HG02571 (cell line): ENCODE results near the gene SSR3.
"Not testable (repeated sequence)": the region's sequence is repeated elsewhere in the genome, so short reads cannot be mapped to it uniquely, and the experiment has no call there.

ENCODE experiments used
- ATAC-seq: cut with Tn5 transposase; IDR thresholded peaks from one replicate; pipeline ENCODE4 v1.9.1; 2021; ENCODE audit warnings: mild to moderate bottlenecking, moderate library complexity; ENCODE audit not compliant: unreplicated experiment

SSR3 gene

DNA sequence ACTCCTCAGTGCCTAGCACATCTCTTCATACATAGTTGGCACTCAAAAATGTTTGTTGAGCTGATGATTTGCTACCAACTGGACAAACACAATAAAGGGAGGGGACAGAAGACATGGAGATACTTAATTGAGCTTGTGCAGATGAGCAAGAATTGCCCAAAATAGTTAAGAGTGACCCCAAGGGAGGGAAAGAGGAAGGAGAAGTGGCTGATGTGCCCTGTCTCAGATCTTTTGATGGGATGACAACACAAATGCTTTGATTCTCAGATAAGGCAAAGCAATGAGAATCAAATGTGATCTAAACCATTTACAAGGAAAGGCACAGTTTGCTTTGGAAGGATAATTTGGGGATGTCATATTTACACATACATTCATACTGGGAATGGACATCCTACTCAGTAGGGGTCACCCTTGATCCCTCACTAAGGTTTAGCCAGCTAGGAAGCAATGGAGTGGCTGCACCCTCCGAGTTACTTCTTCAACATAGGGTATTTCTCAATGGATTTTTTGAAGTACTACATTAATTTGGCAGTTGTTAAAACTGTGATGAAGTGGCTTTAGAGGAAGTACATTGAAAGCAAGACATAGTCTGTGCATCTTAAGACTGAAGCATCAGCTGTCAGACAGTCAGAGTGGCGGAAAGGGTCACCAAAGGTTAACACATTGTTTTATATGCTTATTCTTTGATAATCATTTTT lies 21.9 kb upstream of the SSR3 start:
- ATAC-seq, result no peak

DNA sequence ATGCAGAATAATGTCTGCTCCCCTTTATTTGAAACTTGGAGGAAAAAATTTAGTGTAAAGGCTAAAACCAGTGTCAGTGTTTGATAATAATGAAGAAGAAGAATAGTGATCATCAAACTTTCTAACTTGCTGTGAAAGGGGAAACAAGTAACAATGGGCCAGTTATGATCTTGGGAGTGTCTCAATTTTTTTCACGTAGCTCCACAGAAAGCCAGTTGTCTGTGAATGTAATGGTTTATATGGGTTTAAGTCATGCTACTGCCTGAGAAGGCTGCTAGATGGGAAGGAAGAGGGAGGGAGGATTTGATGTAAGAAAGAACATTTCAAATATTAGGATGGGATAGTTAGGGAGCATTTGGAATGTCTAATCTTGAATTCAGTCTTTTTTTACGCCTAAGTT lies 21.1 kb upstream of the SSR3 start:
- ATAC-seq, result no peak

DNA sequence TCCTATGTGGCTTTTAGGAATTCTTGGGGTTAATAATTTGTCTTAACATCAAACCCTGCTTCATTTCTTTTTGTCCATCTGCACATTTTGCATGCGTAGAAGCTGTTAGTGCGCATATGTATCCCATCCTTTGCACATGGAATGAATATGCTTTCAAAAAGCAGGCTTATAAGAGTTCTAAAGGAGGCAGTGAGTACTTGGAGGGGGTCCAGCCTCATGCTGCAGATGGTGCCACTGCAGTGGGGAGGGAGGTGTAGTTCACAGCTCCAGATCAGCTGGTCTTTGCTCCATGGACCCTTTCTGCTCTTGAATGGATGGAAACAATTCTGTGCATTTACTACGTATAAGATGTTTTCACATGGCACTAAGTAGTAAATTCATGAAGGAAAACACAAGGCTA lies 20.7 kb upstream of the SSR3 start:
- ATAC-seq, result no peak

DNA sequence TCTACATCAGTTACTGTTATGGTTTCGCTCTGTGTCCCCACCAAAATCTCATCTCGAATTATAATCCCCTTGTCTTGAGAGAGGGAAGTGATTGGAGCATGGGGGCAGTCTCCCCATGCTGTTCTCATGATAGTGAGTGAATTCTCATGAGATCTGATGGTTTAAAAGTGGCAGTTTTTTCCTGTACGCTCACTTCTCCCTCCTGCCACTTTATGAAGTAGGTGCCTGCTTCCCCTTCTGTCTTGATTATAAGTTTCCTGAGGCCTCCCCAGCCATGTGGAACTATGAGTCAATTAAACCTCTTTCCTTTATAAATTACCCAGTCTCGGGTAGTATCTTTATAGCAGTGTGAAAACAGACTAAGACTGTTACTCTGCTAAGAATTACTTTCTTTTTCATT lies 15.0 kb upstream of the SSR3 start:
- ATAC-seq, result not testable (repeated sequence)

DNA sequence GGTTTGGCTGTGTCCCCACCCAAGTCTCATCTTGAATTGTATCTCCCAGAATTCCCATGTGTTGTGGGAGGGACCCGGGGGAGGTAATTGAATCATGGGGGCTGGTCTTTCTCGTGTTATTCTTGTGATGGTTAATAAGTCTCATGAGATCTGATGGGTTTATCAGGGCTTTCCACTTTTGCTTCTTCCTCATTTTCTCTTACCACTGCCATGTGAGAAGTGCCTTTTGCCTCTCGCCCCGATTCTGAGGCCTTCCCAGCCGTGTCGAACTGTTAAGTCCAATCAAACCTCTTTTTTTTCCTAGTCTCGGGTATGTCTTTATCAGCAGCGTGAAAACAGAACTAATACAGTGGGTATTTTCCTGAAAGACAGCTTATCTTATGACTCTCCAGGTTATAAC lies 14.1 kb upstream of the SSR3 start:
- ATAC-seq, result not testable (repeated sequence)

DNA sequence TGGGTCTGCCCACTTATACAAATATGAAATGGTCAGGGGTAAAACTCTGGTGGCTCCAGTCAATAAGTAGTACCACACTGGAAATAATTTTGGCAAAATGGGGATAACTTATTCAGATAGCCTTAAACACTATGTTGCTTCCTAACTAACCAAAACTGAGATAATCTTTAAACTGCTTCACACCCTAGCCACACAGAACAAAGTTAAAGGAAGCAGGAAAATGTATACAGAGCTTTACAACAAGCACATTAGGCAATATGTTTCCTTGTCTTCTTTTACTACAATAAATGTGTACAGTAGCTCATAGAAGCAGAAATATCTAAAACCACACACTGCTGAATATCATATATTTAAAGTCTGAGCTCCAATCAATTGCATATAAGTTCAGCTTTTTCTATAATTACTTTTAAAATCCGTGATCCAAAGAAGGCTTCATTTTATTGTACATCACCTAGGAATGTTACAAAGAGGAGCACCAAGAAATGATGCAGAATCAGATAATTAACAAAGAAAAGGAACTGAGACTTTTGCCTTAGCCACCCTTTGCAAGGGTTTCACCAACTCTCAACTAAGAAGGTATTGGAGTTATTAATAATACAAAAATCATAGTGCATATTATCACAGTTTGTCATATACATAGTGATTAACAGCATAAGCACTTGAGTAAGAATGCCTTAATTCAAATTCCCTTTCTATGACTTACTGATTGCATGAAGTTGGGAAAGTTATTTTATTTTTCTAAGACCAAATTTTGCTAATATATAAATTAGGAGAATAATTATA lies 9.2 kb upstream of the SSR3 start:
- ATAC-seq, result no peak

DNA sequence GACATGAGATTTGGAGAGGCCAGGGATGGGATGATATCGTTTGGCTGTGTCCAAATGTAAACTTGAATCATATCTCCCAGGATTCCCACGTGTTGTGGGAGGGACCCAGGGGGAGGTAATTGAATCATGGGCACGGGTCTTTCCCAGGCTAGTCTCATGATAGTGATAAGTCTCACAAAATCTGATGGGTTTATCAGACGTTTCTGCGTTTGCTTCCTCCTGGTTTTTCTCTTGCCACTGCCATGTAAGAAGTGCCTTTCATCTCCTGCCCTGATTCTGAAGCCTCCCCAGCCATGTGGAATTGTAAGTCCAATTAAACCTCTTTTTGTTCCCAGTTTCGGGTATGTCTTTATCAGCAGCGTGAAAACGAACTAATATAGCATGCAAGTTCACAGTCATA lies 7.6 kb upstream of the SSR3 start:
- ATAC-seq, result not testable (repeated sequence)

DNA sequence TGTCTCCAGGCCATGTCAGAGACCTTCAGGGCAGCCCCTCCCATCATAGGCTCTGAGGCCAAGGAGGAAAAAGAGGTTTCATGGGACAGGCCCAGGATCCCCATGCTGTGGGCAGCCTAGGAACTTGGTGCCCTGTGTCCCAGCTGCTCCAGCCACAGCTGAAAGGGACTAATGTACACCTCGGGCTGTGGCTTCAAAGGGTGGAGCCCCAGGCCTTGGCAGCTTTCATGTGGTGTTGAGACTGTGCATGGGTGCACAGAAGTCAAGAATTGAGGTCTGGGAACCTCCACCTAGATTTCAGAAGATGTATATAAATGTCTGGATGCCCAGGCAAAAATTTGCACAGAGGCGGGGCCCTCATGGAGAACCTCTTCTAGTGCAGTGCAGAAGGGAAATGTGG lies 6.6 kb upstream of the SSR3 start:
- no peak for ATAC-seq

DNA sequence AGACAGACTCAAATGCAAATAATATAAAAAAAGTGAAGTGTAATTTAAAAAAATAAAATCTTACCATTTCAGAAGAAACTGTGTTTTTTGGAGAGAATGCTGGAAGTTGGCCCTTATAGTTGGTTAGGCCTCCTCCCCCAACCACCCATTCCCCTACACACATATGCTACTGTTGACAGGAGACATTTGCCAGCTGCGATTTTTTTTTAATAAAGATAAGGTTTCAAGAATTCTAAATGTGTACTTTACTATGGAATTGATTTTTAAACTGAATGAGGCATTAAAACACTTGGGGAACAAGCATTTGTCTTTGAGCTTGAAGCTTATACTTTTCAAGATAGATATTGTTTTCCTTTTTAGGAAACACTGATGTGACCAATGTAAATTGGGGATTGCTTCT lies 4.4 kb upstream of the SSR3 start:
- ATAC-seq, result no peak

DNA sequence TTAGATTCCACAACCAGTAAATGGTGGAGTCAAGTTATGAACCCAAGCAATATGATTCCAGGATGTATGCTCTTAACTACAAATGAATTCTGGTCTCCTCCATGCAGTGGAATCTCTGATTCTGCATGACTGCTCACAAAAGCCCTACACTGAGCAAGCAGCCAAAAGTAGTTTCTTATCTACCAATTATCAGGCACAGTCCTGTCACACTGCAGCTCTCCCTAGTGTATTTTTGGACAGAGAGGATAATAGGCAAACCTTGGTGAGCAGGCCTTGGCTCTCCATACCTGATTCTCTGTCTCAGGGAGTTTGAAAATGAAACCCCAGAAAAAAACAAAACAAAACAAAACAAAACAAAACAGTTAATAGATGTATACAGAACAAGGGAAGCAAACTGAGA lies 3.5 kb upstream of the SSR3 start:
- ATAC-seq, result no peak

DNA sequence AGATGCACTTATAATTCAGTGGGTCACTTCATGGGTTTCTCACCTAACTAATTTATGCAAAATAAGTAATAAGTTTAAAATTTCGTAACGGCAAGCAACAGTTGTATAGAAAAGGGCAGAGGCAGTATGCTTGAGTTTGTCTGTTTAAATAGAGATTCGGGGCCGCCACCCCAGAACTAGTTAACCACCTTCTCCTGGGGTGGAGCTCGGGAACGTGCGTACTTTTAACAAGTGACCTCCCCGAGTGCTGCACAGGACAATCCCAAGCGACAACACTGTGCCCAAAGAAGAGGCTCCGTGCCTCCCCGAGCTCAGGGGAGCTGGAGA lies 439 bp downstream of the SSR3 start:
- ATAC-seq, result no peak

DNA sequence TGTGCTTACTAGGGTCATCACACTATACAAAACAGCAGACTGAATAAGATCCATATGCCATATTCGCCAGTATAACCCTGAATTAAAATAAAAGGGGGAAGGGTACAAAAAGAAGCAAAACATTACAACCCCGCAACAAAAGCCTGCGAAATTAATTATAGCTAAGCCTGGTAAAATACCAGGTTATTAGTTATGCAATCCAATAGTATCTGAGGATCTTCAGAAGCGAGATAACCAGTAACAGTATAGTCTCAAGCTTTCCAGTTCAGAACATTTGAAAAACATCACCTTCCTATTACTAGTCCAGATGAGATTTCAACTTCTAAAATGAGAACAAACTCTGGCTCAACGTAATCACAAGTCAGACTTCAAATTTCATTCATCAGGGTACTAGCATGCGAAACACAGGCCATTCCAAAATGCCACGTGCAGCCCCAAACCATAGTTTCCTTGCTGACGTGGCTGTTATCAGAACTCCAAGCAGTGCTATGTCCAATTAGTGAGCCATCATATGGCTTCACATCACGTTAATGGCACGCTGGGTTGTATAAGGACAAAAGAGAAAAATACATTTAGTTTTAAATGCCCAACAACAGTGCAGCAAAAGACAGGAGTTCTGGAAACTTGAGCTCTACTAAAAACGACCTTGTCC lies 1.1 kb downstream of the SSR3 start:
- no peak for ATAC-seq

DNA sequence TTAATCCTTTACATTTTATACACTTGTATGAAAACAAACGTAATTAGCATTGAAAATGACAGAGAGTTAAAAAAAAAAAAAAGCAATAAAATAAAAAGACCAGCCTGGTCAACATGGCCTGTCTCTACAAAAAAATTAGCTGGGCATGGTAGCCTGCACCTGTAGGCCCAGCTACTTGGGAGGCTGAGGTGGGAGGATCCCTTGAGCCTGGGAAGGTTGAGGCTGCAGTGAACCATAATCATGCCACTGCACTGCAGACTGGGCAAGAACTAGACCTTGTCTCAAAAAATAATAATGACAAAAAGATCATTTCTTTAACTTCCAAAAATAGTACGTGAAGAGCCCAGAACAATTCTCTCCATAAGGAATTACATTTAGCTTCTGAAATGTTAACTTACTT lies 1.9 kb downstream of the SSR3 start:
- ATAC-seq, result no peak

DNA sequence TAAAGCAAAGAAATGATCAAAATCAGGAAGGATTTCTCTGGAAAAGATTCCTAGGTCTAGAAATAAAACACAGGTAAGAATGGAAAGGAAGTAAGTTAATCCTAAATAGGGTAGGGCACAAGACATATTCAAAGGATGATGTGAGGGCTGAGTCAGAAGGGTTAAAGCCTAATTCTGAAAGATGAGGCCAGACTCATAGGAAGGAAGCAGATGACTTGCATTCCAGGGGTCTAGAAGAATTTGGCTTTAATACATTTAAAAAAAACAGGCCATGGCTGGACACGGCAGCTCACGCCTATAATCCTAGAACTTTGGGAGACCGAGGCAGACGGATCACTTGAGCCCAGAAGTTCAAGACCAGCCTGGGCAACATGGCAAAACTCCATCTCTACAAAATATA lies 3.2 kb downstream of the SSR3 start:
- ATAC-seq, result no peak

DNA sequence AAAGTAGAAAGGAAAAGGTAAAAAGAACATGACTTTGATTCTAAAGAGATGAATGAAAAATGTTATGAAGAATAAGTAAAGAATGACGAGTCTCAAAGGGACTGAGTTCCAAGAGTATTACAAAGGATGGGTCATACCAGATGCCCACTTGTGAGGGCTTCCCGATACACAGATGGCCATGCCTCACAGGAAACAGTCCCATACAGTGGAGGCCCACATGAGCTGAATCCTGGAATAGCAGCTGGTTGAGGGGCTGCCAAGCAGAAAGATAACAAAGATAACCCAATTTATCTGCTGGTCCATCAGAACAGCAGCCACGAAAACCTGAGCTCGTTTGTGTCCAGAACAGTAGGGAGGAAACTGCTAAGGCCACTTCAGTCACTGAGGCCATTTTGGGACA lies 3.7 kb downstream of the SSR3 start:
- no peak for ATAC-seq

DNA sequence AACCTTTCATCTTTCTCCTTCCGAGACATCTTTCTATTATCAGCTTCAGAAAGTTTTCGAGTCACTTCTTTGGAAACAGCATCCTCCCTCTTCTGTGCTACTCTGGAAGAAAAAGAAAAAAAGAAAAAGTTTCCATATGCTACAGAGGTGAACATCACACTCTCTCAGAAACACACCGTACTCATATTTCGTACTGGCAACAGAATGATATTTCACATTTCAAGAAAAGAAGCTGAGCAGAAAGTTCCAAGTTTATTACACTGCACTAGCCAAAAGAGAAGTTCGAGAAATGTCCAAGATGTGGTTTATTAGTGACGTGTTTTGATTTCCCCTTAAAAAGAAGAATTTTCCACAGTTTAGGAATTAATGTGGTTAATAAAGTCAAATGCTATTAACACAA lies 6.0 kb downstream of the SSR3 start:
- no peak for ATAC-seq

DNA sequence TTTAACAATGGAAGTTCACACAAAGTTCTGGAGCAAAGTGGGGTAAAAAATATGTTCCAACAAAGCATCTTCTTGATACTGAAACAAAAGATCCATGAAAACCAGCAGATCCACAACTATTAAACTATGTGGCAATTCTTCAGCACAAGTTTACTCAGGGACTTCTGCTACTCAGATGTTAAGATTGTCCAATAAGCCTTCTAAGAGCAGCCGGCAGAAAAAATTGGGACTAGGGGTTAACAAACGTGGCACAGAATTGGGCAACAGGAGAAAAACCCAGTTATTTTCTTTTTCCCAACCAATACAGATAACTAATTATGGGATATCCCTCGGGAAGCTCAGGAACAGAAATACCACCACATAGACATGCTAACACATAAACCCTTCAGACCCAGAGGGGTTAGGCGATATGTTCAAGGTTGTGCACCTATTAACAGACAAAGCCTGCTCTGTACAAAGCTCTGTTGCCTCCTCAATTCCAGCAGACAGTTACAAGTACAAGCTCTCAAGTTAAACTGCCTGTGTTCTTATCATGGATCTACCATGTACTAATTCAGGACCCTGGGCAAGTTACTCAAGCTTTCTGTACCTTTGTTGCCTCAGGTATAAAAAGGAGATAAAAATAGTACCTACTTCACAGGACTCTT lies 6.8 kb downstream of the SSR3 start:
- no peak for ATAC-seq

DNA sequence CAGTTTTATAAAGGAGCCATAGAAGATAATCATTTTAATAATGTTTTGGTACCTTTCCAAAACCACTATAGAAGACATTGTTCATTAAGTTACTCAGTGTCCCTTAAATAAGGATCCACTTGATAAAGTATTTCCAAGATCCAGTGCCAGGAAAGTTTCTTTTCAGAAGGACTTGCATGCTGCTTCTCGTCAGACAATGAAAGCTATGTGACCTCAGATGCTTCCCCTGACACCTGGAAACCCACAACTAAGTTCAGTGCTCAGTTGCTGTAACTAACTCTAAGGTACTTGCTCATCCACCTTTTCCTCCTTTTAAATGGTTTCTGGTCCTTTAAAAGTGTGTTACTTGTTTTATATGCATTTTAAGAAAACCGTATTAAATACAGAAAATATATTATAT lies 7.3 kb downstream of the SSR3 start:
- ATAC-seq, result no peak

DNA sequence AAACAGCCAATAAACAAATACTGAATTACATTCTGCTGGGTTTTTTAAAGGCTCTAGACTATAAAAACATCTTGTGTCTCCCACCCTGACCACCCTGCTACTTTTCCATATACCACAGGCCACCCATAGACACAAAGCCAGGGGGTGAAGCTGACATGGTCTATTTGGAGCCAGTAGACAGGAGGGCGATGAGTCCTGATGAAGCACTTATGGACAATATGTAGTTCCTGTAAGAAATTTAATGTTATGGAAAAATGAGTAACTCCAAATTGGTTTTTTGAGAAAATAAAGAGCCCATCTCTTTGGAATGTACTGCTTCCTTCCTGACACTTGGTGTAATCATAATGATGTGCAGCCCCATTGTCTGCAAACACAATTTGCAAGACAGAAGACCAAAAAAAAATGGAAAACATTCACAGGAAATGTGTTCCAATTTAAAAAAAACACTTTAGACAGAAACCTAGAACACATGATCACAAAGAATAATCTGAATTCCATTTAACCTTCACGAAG lies 11.8 kb downstream of the SSR3 start:
- ATAC-seq, result no peak

DNA sequence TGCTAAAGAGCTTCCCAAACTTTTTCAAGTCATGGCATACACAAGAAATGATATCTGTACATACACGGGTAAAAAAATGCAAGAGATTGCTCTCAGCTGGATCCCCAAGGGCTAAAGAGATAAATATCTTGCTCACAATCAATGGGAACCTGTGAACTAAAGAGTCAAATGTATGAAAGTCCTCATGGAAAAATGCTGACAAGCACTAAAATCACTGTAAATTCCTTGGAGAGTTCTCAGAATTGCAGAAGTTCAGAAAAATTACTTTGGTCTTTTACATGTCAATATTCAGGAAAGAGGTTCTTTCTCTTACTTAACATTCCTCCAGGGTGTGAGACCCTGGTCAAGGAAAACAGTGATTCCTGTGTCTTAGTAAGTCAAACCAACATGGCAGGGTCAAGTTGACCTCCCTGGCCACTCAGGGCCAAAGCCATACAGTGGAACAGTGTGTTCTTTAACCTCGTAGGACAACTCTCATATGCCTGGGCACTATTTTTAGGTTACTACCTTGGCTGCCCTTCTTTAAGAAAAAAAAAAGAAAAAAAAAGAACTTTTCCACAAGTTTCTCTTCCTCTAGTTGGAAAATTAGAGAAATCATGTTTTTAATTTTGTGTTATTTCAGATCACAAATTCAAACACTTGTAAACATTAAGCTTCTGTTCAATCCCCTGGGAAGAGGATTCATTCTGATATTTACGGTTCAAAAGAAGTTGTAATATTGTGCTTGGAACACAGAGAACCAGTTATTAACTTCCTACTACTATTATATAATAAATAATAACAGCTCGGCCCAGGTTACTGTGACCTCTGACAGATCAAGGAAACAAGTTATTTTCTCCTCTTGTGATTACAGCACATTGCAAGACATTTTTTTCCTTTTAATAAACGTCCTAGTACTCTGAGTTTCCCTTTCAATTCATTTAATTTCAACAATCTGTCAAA lies 12.5 kb downstream of the SSR3 start:
- no peak for ATAC-seq

DNA sequence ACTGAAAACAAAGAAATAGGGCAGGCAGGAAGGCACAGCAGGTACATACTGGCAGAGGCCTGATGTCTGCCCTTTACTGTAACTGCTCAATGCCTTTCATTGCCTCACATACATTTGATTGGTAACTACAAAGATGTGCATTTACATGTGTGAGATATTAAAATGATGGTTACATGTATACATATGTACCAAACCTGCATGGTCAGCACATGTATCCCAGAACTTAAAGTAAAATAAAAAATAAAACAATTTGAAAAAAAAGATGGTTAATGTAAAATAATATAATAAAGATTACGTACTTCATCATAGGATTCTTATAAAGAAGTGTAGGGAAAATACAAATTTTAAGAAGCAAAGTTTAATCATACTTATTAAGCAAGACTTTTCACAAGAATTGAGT lies 15.1 kb downstream of the SSR3 start:
- ATAC-seq, result no peak
